Fibroblast of skin of left quadriceps (primary cell): ENCODE results near the gene C10orf71.

ENCODE experiments used
- DNase-seq, 2 experiments: peaks; one replicate each; pipeline ENCODE4 v3.0.0-alpha.2; 2013; ENCODE audit warnings: low read depth in 2 of 2

The C10orf71 gene

GRCh38 chr10:49332768-49333167, 33.8 kb downstream of the C10orf71 start:
- DNase-seq: no peak

GRCh38 chr10:49333192-49333591, 34.2 kb downstream of the C10orf71 start:
- DNase-seq: no peak

DNA sequence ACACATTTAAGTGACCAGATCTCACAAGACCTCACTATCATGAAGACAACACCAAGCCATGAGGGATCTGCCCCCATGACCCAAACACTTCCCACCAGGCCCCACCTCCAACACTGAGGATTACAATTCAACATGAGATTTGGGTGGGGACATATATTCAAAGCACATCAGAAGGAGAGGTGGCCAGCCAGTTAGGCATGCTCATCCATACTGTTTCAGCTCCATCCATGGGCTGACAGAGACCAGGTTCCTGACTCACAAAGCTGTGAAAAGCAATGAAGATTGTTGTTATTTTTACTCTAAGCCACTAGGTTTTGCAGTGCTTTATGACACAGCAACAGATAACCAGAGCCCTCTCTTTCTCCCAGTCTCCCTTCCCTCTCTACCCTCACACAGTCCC, 36.0 kb downstream of the C10orf71 start:
- DNase-seq: no peak

GRCh38 chr10:49335364-49335972, 36.5 kb downstream of the C10orf71 start:
- no peak for DNase-seq

DNA sequence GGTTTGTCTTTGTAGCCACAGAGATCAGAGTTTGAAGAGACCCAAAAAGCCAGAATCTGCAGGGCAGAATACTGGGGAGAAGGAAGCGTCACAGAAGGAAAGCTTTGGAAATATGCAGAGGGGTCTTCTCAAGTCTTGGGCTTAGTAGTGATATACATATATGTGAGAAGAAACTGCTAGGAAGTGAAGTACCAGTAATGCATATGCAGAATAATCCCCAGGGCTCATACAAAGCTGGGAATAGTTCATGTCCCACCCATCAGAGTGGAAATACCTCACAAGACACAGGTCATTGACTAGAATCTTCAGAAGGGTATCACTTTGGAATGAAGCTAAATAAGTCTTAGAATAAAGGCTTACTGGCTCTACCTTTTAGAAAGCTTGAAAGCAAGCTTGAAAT, 39.6 kb downstream of the C10orf71 start:
- no peak for DNase-seq

- DNase-seq: no peak
These were observed 45.9 kb downstream of the C10orf71 start for GRCh38 chr10:49344840-49345239.

- no peak for DNase-seq
These were observed 48.4 kb downstream of the C10orf71 start for GRCh38 chr10:49347342-49347741.

DNA sequence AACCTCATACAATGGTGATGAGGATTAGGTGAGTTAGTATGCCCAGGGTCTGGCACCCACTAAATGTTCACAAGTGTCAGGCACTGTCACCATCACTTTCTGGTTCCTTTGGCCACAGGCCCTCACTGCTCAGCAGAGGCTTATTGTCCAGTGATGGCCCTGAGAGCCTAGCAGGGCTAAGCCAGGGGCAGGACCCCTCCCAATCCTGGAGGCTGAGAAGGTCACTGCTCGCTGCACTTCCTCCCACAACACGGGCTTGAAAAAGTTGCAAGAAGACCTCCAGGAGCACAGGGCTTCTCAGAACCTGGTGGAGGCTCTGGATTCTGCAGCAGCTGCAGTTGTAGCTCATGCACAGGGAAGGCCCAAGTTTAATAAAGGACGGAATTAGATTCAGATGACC, 48.9 kb downstream of the C10orf71 start:
- no peak for DNase-seq

DNA sequence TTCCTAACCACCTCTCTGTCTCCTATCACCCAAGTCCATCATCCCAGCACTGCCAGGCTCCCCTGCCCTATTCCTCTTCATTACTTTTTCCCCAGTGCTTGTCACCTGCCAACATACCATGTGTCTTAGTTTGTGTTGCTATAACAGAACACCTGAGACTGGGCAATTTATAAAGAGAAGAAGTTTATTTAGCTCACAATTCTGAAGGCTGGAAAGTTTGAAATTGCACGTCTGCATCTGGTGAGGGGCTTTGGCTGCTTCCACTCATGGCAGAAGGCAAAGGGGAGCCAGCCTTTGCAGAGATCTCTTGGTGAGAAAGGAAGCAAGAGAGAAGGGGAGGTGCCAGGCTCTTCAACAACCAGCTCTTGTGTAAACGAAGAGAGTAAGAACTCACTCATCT, 49.6 kb downstream of the C10orf71 start:
- no peak for DNase-seq

- DNase-seq: no peak
These were observed 50.4 kb downstream of the C10orf71 start for GRCh38 chr10:49349390-49349789.

DNA sequence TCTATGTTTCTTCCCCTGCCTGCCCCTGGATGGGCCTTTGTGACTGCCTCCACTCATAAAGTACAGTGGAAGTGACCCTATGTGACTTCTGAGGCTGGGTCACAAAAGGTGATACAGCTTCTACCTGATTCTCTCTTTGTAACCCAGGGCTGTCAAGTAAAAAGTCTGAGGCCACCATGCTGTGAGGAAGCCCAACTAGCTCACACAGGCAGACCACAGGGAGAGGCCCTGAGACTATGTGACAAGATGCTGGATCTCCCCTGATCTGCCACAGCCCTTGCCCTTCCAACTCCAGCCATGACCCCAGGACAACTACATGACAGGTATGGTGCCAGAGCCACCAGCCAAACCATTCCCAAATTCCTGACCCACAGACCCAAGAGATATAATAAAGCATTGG, 51.2 kb downstream of the C10orf71 start:
- no peak for DNase-seq

DNA sequence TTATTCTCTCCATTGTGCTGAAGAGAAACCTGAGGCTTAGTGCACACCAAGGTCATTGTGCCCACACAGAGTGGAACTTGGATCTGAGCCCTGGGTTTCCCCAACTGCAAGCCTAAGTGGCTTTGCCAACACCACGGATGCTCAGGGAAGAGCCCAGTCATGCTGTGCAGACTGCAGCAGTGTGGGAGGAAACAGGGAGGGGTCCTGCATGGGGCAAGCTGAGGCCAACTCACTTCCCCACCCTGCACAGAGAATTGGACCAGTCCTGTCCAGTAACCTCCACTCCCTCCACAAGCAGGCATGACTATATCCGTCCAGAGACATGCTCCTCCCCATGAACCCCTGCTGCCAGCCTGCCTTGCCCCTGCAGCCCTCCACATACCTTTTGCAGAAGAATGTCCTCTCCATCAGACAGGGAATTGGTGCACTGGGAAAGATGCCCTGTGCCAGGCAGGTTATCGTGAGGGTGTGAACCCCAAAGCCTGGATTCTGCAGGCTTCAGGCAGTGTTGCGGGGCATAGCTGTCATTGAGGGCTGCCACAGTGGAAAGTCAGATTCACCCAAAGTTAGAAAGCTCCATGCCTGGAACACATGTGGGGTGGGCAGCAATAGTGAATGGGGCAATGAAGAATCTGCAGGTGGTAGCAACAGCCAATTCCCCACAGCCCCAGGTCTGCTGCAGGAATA, 52.0 kb downstream of the C10orf71 start:
- no peak for DNase-seq

- DNase-seq: no peak
These were observed 52.7 kb downstream of the C10orf71 start for GRCh38 chr10:49351669-49352068.

- no peak for DNase-seq
These were observed 53.4 kb downstream of the C10orf71 start for GRCh38 chr10:49352323-49352722.

- no peak for DNase-seq
These were observed 54.3 kb downstream of the C10orf71 start for GRCh38 chr10:49353026-49353894.

DNA sequence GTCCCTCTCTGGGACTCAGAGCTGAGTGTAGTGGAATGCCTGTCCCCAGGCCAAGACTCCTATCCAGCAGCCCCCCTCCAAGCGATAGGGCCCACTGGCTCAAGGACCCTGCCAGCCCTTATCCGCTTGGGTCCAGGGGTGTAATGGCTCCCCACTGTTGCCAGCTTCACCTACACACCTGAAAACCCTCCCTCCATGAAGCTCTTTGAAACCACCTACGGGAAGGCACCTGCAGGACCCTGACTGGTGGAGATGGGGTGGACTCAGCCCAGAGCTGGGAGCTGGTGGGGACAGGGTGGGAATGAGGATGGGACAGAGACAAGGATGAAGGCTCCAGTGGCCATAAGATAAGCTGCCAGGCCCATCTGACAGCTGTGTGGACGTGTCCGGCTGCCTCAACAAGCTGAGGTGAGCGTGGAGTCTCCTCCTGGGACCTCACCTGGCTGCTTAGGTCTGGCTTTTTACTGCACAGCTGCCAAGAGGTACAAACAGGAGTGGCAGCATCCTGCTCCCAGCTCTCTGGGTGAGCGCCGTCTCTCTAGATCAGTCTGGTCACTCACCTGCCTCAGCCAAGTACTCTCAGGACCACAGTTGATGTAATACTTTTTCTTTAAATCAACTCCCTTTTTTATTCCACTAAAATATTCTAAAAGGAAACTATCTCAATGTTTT, 55.1 kb downstream of the C10orf71 start:
- DNase-seq: no peak

GRCh38 chr10:49354593-49354992, 55.6 kb downstream of the C10orf71 start:
- DNase-seq: no peak

DNA sequence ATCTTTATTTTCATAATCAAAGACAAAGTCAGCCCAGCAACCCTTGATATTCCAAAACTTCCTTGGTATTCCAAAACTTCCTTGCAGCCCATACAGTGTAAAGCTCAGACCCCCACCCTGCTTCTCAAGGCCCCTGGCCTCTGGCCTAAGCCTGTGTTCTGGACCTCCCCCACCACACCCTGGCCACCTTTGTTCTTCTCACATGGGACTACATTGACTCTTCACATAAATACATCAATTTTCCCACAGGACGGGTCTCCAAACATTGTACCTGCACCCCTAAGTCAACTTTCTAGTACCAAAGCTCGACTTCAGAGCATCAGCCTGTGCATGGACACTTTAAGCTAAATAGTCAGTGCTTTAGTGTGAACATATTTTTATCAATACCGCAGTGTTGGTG, 56.3 kb downstream of the C10orf71 start:
- no peak for DNase-seq

DNA sequence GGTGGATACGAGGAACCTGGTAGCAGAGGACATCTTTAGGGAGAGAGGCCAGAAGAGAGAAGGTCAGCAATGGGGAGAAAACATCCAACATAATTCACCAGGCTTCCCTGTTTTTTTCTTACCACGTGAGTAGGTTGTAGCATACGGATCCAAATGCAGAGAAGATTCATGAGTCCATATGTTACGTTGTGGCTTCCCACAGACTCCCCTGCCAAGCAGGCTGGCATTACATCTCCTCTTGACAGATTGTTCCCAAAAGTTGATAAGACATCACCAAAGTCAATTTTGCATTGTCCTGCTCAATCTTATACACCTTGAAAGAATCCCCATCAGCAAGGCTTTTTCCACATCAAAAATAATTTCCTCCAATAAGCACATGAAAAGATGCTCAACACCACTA, 57.2 kb downstream of the C10orf71 start:
- DNase-seq: no peak

DNA sequence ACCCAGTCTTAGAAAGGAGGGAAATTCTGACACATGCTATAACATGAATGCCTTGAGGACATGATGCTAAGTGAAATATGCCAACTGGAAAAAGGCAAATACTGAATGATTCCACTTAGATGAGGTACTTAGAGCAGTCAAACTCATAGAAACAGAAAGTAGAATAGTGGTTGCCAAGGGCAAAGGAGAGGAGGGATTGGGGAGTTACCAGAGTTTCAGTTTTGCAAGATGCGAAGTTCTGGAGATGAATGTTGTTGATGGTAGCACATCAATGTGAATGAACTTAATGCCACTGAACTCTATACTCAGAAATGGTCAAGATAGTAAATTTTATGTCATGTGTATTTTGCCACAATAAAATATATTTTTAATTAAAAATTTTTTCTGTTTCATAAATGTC, 58.0 kb downstream of the C10orf71 start:
- DNase-seq: no peak

DNA sequence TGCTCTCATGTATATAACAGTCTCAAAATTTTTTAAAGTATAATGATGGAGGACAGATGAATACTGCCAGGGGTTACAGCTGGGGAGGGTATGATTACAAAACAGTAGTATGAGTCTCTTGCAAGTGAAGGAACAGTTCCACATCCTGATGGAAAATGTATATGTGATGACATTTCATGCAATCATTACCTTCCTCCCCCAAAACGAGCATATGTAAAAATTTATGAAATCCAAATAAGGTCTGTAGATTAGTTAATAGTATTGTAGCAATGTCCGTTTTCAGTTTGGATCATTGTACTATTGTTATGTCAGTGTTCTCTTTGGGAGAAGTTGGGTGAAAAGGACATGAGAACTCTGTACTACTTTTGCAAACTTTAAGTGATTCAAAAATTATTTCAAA, 58.9 kb downstream of the C10orf71 start:
- DNase-seq: no peak
